Osteoblast (primary cell): ENCODE results near the gene CFI. TPM values are rescaled to one million over a fixed set of nuclear protein-coding genes. Genes with fewer than 3 reads are reported as not detected.

Experiments
- DNase-seq: peaks from one replicate; pipeline ENCODE4 v3.0.0; 2011; ENCODE audit warnings: low spot score, mixed read lengths; ENCODE audit not compliant: insufficient read length; ENCODE audit errors: missing footprints
- H2AFZ ChIP-seq: 2 replicates; pipeline ENCODE4 v1.6.0; 2011; ENCODE audit warnings: mild to moderate bottlenecking, low read length
- H3K27ac ChIP-seq: 2 replicates; pipeline ENCODE4 v1.5.1; 2011; ENCODE audit warnings: mild to moderate bottlenecking, low read depth, low read length, moderate library complexity
- H3K27me3 ChIP-seq: 2 replicates; pipeline ENCODE4 v1.6.0; 2012; ENCODE audit warnings: mild to moderate bottlenecking, control low read depth, inconsistent platforms, low read length, moderate library complexity; ENCODE audit not compliant: insufficient read depth
- H3K36me3 ChIP-seq: 2 replicates; pipeline ENCODE4 v1.5.1; 2011; ENCODE audit warnings: mild to moderate bottlenecking, low read length, control low read depth, moderate library complexity; ENCODE audit not compliant: insufficient read depth
- H3K4me1 ChIP-seq: 2 replicates; pipeline ENCODE4 v1.5.1; 2011; ENCODE audit warnings: mild to moderate bottlenecking, low read length, control low read depth, moderate library complexity; ENCODE audit not compliant: insufficient read depth
- H3K4me2 ChIP-seq: 2 replicates; pipeline ENCODE4 v1.6.0; 2011; ENCODE audit warnings: mild to moderate bottlenecking, low read length; ENCODE audit not compliant: insufficient read depth
- H3K4me3 ChIP-seq: fragments of 200-600 bp; sonication (generic); 3 replicates; pipeline ENCODE4 v1.5.1; 2012; ENCODE audit warnings: mild to moderate bottlenecking, low read length, inconsistent platforms; ENCODE audit not compliant: insufficient read depth
- H3K79me2 ChIP-seq: 2 replicates; pipeline ENCODE4 v1.6.0; 2012; ENCODE audit warnings: mild to moderate bottlenecking, low read length, control low read depth, inconsistent platforms; ENCODE audit not compliant: insufficient read depth
- H3K9me3 ChIP-seq: 2 replicates; pipeline ENCODE4 v1.5.1; 2011; ENCODE audit warnings: low read depth, low read length, control low read depth
- H4K20me1 ChIP-seq: 2 replicates; pipeline ENCODE4 v1.6.0; 2012; ENCODE audit warnings: mild to moderate bottlenecking, low read length, control low read depth; ENCODE audit not compliant: insufficient read depth
- CTCF ChIP-seq: IDR thresholded peaks from 2 replicates; pipeline ENCODE4 v1.5.1; 2011; ENCODE audit warnings: mild to moderate bottlenecking, low read depth, low read length, moderate library complexity; ENCODE audit errors: extremely low read depth
- total RNA-seq: library from RNA; depleted of rRNA; stranded (reverse); fragments of >200 nt; gene quantifications from 2 replicates; pipeline ENCODE4 v1.2.3, GENCODE V29; 2012

CFI gene
- total RNA-seq, 1 donor, result 27.9 TPM

- no peak for DNase-seq
- no peaks in the 10 kb centered on the region for H3K4me1 ChIP-seq
- no peak for TF ChIP-seq CTCF
Measured at GRCh38 chr4:109739547-109739946, 62.3 kb downstream of the CFI start.

GRCh38 chr4:109738104-109738872 lies 63.5 kb downstream of the CFI start:
- H3K9me3 ChIP-seq, result no peaks in the 10 kb centered on the region
- no peaks in the 10 kb centered on the region for H4K20me1 ChIP-seq
- H3K4me2 ChIP-seq, result no peak overlapping the region
- DNase-seq, result no peak
- H3K4me1 ChIP-seq, result no peaks in the 10 kb centered on the region
- no peak overlapping the region for H2AFZ ChIP-seq
- H3K4me3 ChIP-seq, result no peak overlapping the region
- H3K79me2 ChIP-seq, result no peaks in the 10 kb centered on the region
- H3K36me3 ChIP-seq, result no peaks in the 10 kb centered on the region
- no peak overlapping the region for H3K27ac ChIP-seq
- no peaks in the 10 kb centered on the region for H3K27me3 ChIP-seq
- no peak for TF ChIP-seq CTCF

More at GRCh38 chr4:109739547-109739946, 62.3 kb downstream of the CFI start:
- no peaks in the 10 kb centered on the region for H3K79me2 ChIP-seq
- H4K20me1 ChIP-seq, result no peaks in the 10 kb centered on the region
- H3K4me3 ChIP-seq, result no peak overlapping the region
- no peak overlapping the region for H3K4me2 ChIP-seq
- H3K27me3 ChIP-seq, result no peaks in the 10 kb centered on the region
- no peak overlapping the region for H2AFZ ChIP-seq
- H3K9me3 ChIP-seq, result no peaks in the 10 kb centered on the region
- H3K27ac ChIP-seq, result no peak overlapping the region
- H3K36me3 ChIP-seq, result no peaks in the 10 kb centered on the region

GRCh38 chr4:109735566-109736365 lies 66.0 kb downstream of the CFI start:
- Histone ChIP-seq H3K79me2 (no peaks in the 10 kb centered on the region), H2AFZ (no peak overlapping the region), H3K27ac (no peak overlapping the region), H3K27me3 (no peaks in the 10 kb centered on the region), H3K9me3 (no peaks in the 10 kb centered on the region), H3K4me1 (no peaks in the 10 kb centered on the region), H3K4me2 (no peak overlapping the region), H3K36me3 (no peaks in the 10 kb centered on the region), H4K20me1 (no peaks in the 10 kb centered on the region), H3K4me3 (no peak overlapping the region)
- DNase-seq, result no peak
- TF ChIP-seq CTCF, result no peak

GRCh38 chr4:109733728-109734127 lies 68.1 kb downstream of the CFI start:
- H2AFZ ChIP-seq, result no peak overlapping the region
- no peak overlapping the region for H3K27ac ChIP-seq
- peaks cover 10% of the 10 kb centered on the region for H3K79me2 ChIP-seq
- no peak for DNase-seq
- H3K27me3 ChIP-seq, result no peaks in the 10 kb centered on the region
- no peak overlapping the region for H3K4me3 ChIP-seq
- H4K20me1 ChIP-seq, result no peaks in the 10 kb centered on the region
- TF ChIP-seq CTCF, result no peak
- no peak overlapping the region for H3K4me2 ChIP-seq
- H3K4me1 ChIP-seq, result peaks cover 5% of the 10 kb centered on the region
- H3K9me3 ChIP-seq, result no peaks in the 10 kb centered on the region
- H3K36me3 ChIP-seq, result no peaks in the 10 kb centered on the region
